Activated naive CD8-positive, alpha-beta T cell treated with anti-CD3 and anti-CD28 coated beads, Interleukin-2, amount 50 U/mL, for 16 hours (primary cell): ENCODE measurements around the gene MAD2L2.

ENCODE experiments used
- DNase-seq: peaks from one replicate; pipeline ENCODE4 v3.0.0-alpha.2; 2020; ENCODE audit warnings: low read depth, low spot score

MAD2L2 gene

DNA sequence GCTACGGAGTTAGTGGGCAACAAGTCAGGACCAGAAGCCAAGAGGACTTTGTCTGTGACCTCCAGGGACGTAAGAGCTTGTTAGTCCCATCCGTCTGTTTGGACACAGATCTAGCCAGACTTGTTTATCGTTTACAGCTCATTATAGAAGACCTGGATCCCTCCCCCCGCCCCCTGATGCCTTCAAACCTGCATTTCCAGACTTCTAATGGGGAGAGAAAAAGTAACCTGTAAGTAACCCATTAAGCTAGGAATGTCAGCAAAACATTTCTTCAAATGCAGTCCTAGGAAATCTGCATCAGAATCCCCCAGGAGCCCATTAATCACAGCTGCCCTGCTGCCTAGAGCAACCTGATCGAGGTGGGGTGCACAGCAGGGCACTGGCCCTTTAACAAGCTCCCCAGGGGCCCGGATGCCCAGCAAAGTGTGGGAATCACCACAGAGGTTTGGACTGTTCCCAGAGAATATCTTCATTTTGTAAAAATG, 1.4 kb upstream of the MAD2L2 start:
- DNase-seq = no peak

DNA sequence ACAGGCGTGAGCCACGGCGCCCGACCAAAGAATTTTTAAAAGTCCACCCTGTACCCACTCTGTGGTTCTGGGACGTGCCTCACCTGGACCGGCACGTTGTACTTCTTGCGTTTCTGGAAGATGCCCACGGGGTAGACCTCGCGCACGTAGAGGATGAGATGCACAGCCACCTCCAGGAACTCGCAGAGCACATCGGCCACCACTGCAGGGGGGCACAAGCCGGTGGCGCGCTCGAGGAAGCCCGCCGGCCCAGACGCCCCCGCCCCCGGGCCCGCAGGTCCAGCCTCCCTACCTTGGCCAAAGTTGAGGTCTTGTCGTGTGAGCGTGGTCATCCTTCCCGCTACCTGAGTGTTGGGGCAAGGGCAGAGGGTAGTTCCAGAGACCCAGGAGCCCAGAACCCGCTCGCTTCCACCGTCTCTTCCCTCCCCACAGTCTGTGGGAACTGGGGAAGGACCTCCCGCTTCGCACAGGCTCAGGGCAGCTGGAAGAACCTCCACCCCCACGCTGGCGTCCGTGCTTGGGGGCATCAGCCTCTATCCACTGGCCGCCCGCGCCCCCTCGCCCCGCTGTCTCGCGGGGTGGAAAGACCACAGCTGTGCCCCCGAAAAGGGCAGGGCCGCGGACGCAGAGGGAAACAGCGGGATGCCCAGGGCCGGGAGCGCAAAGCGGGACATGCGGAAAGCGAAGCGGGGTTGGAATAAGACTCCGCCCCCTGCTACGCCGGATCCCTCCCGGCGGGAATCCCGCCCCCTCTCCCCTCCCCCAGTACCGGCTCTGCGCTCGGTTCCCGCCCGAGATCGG, 478 bp downstream of the MAD2L2 start:
- no peak for DNase-seq

DNA sequence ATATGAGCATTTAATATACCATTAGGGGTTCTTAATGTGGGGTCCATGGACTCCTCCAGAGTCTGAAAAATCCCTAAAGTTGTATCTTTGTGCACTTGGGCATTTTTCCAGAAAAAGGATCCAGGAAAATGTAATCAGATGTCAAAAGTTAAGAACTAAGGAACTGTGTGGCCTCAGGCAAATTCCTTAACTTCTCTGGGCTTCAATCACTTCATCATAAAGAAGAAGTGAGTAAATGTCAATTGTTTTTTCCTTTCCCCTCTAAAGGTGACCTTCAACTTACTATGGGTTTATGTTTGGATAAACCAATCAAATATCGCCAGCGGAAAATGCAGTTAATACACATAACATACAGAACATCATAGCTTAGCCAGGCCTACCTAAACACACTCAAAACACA, 2.5 kb downstream of the MAD2L2 start:
- no peak for DNase-seq

DNA sequence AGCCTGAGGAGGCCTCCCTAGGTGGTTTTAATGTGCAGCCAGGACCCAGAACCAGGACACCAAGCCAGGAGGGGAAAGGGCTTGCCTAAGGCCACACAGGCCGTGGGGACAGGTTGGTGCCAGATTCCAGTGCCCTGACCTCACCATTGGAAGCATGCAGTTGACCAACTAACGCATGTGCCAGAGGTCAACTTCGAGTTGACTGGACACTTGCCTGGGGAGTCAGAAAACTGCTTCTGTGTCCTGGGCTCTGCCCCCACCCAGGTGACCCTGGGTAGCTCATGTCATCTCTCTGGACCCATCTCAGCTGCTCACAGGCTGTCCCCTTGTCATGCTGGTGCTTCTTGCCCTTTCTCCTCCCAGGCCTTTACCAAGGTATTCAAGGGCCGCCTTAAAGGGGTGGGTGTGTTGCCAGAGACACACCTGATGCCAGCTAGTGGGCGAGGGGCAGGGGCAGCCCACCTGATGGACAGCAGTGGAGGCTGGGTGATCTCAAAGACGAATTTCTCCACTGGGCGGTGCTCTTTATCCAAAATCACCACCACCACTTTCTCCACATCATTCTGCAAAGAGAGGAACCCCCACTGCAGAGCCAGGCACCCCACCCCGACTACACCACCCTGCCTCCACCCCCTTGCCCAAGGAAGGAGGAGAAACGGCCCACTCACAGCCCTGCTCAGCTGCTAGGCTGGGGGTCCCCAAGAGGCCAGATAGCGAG, 4.4 kb downstream of the MAD2L2 start:
- no peak for DNase-seq

DNA sequence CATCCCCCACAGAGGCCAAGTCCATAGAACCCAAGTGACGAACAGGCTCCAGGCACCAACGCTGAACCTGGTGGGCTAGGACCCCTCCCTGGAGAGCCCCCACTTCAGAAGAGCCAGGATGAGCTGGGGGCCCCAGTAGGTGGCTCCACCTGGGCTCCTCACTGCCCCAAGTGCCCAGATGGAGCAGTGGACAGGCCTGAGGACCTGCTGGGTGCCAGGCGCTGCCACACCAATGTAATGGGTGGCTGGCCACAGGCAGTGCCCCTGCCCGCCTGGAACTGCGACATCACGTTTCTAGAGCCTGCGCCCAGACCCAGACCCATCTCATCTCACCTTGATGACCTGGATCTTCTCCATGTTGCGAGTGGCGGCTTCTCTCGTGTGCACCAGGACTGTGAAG, 5.6 kb downstream of the MAD2L2 start:
- DNase-seq = no peak

DNA sequence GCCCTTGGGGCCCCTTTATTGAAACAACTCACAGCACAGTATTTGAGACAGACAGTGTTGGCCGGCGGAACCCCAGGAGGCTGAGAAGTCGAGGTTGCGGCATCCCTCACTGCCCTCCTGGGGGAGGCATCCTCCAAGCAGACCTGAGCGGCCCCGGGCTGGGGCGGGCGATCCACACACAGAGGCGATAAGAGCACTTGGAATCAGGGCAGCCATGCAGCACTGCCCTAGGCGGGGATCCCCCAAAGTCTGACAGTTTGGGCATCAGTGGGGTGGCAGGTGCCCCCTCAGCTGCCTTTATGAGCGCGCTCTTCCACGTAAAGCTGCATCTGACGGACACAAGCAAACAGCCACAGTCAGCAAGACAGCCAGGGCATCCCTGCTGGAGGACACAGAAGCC, 6.5 kb downstream of the MAD2L2 start:
- no peak for DNase-seq

DNA sequence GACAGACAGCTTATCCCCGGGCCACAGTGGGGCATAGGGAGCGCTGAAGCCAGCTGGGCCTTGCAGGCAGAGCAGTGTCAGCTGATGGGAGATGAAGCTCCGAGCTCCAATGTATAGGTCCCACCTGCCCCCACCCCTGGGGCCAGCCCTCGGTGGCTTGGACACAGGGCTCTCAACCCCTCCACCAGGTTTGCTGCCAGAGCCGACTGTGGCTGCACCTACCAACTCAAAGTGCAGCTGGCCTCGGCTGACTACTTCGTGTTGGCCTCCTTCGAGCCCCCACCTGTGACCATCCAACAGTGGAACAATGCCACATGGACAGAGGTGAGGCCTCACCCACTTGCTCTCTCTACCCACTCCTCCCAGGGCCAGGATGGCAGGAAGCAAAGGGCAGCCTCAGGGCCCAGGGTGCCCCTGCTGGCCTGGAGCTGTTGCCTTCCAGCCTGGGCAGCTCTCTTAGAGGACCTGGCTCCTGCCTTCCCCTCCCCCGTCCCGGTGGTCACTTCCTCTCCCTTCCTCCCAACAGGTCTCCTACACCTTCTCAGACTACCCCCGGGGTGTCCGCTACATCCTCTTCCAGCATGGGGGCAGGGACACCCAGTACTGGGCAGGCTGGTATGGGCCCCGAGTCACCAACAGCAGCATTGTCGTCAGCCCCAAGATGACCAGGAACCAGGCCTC, 7.7 kb downstream of the MAD2L2 start:
- no peak for DNase-seq

DNA sequence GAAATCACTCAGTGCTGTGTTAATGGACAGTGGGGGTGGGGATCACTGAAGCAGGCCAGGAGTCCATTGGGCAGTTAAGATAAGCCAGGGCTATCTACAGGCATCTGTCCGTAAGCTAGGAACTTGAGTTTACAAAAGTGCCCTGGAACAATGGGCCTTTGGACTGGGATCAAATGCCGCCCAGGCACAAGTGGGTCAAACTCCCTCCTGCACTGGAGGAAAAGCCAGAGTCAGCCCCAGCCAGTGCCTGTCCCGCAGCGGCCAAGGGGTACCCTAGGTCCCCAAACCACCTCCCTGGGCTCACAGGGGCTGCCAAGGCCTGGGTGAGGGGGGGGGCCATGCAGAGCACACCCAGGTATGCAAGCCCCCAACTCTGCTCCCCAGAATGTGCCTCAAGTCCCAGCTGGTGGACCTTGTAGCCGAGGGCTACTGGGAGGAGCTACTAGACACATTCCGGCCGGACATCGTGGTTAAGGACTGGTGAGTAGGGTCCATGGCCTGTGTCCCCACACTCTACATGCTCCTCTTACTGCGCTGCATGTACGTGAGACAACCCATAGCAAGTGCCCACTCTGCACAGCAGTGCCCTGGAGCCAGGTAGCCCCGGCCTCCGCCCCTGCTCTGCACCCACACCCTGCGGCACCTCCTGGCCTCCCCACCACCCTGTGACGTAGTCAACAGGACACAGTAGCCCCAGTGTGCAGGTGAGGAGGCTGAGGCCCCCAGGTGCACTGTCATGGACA, 9.2 kb downstream of the MAD2L2 start:
- no peak for DNase-seq

DNA sequence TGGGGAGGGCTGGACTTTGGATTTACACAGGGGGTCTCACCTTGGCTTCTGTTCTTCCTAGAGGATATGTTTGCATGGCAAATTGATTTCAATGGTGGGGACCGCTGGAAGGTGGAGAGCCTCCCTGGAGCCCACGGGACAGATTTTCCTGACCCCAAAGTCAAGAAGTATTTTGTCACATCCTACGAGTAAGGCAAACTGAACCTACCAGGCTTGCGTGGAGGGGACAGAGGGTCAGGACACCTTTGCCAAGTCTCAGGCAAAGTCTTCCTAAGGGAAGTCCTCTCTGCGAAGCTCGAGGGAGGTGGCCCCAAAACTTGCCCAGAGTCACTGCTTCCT, 9.8 kb downstream of the MAD2L2 start:
- DNase-seq = no peak

DNA sequence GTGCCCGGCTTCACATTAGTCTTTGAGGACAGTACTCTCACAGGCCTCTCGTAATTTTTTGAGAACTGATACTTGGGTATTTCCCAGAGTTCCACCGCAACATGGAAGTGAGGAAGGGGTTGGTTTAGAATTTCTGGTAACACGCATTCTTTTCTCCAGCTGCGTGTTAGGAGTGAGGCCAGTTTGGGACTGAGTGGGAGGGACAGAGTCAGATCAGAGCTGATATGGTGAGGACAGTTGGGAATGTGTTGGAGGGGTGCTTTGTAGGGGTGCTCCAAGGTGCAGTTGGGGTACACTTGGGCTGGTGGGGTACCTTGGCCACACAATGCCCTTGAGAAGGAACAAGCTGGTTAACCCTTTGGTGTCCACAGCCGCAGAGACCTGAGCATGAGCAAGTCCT, 10.2 kb downstream of the MAD2L2 start:
- no peak for DNase-seq

DNA sequence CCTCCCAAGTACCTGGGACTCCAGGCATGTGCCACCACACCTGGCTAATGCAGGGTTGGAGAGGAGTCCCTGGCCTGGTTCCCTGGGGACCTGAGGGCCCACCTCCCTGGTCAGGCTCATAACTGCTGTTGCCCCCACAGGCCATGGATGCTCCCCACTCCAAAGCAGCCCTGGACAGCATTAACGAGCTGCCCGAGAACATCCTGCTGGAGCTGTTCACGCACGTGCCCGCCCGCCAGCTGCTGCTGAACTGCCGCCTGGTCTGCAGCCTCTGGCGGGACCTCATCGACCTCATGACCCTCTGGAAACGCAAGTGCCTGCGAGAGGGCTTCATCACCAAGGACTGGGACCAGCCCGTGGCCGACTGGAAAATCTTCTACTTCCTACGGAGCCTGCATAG, 12.4 kb downstream of the MAD2L2 start:
- DNase-seq = no peak

DNA sequence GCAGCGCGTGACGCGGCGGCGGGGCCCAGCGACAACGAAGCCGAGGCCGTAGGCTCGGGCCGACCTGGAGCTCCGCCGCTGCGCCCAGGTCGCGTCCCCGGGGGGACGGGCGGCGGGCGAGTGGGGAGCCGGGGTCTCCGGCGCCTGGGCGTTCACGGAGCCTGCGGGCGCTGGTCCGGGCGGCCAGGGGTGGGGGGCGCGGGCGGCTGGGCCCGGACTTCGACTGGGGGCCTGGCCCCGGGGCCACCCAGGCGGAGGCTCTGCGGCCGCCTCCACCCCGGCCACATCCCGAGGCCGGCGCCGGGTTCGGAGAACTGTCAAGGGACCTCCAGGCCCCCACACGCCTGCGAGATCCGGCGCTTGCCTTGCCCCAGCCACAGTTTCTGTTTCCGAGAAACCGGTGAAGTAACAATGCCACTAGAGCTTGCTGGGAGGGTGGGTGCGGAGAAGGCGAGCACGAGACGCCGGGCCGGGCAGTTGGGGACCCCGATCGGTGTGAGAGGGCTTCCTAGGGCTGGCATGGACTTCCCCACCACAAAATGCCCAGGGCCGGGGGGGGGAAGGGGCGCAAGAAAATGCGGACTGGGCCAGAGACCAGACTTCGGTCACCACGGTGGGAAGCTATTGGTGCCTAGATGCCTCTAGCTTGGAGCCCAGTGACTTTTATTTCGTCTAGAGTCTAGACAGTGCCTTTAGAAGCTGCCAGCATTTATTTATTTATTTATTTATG, 16.4 kb downstream of the MAD2L2 start:
- DNase-seq = peak; percentile 28

DNA sequence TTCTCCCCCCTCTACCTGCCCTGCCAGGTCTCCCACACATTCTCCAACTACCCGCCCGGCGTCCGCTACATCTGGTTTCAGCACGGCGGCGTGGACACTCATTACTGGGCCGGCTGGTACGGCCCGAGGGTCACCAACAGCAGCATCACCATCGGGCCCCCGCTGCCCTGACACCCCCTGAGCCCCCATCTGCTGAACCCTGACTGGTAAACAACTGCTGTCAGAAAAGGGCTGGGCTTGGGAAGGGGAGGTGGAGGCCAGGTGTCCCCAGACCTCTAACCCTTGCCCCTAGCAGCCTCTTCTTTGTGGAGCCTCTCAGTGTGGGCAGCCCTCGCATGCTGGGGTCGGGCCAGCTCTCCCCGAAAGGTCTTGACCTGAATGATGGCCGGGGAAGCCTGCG, 19.8 kb downstream of the MAD2L2 start:
- no peak for DNase-seq

DNA sequence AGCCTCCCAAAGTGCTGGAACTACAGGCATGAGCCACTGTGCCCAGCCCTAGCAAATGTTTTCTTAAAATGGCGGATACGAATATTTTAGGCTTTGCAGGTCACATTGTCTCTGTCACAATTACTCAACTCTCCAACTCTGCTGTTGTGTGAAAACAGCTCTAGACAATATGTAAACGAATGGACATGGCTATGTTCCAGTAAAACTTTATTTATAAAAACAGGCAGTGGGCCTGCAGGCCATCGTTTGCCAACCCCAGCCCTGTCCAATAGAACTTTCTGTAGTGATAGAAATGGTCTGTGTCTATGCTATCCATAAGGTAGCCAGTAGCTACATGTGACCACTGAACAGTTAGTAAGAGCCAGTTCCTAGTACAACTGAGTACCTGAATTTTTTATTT, 21.2 kb downstream of the MAD2L2 start:
- no peak for DNase-seq

DNA sequence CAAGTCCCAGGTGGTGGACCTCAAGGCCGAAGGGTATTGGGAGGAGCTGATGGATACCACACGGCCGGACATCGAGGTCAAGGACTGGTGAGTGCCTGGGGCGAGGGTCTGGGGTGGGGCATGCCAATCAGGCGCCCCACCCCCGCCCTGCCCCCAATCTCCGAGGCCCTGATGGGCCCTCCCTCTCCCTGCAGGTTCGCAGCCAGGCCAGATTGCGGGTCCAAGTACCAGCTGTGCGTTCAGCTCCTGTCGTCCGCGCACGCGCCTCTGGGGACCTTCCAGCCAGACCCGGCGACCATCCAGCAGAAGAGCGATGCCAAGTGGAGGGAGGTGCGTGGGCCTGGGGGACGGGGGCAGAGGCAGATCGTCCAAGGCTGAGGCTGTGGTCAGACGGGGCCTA, 22.4 kb downstream of the MAD2L2 start:
- DNase-seq = no peak

DNA sequence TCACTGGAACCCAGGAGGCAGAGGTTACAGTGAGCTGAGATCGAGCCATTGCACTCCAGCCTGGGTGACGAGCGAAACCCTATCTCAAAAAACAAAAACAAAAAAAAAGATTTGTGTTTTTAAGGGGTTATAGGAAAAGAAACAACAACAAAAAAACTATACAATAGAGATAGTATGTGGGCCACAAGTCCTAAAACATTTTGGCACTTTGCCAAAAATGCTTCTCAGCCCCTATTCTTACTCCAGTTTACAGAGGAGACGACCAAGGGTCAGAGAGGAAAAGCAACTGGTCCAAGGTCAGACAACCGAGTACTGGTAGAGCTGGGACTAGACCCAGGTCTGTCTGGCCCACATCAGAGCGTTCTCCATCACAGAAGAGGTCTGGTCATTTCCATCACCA, 23.3 kb downstream of the MAD2L2 start:
- DNase-seq = no peak

DNA sequence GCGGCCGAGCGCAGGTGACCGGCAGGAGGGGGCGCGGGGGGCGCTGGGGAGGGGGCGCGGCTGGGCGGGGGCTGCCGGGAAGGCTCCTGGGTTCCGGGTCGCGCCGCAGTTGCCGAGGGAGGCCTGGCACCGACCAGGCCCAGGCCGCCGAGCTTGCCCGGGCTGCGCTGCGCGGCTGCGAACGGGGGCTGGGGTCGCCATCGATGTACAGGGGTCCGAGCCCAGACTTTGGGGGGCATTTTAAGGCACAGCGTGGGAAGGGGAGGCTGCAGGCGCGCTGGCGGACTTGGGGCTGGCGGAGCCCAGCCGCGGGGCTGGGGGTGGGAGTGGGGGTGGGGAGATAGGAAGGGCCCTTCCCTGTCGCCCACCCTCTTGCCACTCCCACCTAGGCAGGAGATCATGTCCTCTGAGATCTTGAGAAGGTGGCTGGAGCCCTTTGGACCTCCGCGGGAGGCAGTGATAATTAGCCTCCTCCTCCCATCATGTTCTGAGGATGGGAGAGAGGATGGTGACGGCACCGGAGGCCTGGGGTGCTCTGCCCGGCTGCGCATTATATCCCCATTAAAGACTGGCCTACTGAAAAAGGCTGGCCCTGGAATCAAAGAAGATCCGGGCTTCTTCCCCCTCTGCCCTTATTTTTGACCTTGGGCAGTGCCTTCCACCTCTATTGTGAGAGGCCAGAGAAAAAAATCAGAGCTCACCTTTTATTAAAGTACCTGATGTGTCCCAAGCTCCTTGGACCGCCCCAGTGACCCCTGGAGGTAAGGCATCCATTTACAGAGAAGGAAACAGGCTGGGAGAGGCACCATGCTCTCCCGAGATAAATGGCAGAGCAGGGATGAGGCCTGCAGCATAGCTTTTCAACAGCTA, 25.8 kb downstream of the MAD2L2 start:
- DNase-seq = no peak

DNA sequence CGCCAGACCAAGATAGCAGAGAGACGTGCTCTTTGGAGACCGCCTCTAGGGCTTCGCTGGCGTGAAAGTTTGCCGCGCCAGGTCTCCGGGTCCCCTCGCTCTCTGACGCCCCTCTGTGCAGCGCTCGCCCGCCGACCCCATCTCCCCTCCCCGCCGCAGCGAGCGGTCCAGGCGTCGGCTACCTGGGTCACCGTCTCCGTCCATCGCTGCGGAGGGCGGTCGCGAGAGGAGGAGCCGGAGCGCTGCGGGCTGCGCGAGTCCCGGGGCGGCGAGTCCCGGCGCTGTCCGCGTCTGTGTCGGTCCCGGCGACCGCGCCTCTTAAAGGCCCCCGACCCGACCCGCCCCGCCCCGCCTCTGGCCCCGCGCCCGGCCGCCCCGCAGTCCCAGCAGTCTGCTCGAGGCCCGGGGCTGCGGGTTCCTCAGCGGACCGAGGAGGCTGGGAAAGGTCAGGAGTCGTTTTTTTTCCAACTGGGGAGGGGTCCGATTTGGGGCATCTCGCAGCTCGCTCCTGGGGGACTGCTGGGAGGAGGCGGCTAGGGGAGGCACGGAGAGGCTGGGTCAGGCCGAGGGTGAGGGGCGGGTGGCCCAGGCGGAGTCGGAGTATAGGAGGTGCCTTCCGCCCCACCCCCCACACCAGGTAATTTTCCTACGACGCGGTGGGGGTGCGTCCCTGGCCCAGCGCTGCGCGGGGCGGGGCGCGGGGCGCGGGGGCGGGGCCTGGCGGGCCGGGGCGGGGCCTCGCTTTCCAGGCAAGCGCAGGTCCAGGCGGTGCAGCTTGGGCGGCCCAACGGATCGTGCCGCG, 26.6 kb downstream of the MAD2L2 start, which contains the start of the genes FBXO2 and FBXO44:
TSS of gene FBXO2 (minus strand) at position 293 of the 802 bp plus-strand sequence. CDS start at position 204, 89 bp downstream.
TSS of gene FBXO44 (plus strand) at position 741 of the 802 bp plus-strand sequence. CDS start 959 bp downstream, outside the sequence.
- DNase-seq = peak; percentile 38

DNA sequence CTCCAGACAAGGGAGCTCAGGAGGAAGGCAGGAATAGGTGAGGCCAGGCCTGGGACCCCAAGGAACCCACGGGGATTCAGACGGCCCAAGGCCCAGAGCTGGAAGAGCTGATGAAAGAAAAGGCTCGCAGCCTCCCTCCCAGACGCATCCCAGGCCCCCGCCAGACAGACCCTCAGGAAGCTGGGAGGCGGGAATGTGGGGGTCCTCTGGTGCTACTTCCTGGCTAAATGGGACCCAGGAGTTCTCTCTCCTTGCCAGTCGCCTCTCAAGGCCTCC, 27.1 kb downstream of the MAD2L2 start:
- DNase-seq = no peak
